ENCODE data around the gene KRTAP10-4.
"Not testable (repeated sequence)": the region's sequence is repeated elsewhere in the genome, so short reads cannot be mapped to it uniquely, and the experiment has no call there.

The KRTAP10-4 gene

DNA sequence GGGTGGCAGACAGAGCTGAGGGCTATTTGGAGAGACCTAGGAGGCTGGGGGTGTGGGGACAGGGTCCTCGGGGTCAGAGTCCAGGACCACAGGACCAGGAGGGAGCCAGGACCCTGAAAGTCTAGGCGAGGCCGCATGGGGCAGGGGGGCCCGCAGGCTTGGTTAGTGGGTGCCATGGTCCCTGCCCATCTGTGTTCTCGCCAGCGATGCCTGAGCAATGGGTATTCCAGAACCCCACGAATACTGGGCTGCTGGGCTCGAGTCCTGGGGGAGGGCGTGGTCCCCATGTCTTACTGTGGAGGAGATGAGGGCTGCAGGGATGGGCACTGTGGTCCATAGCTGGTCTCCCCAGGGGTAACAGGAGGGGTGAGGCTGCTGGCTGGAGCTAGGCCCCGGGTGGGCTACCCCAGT, 16.8 kb downstream of the KRTAP10-4 start:
- no peaks in the 10 kb centered on the region for H3K9me3 ChIP-seq
- H3K27ac ChIP-seq, result no peak overlapping the region
- intact Hi-C loops (cut with DNase I; ENCODE audit: low total_unique reads), result no loop called here
- H3K4me3 ChIP-seq, result no peak overlapping the region
- H3K36me3 ChIP-seq, result no peaks in the 10 kb centered on the region
- H3K27me3 ChIP-seq, result peaks cover 0 to 48% of the 10 kb centered on the region in 2 donors
- H3K4me1 ChIP-seq, result no peaks in the 10 kb centered on the region
- DNase-seq, result no peak
- TF ChIP-seq, protein P1, sequence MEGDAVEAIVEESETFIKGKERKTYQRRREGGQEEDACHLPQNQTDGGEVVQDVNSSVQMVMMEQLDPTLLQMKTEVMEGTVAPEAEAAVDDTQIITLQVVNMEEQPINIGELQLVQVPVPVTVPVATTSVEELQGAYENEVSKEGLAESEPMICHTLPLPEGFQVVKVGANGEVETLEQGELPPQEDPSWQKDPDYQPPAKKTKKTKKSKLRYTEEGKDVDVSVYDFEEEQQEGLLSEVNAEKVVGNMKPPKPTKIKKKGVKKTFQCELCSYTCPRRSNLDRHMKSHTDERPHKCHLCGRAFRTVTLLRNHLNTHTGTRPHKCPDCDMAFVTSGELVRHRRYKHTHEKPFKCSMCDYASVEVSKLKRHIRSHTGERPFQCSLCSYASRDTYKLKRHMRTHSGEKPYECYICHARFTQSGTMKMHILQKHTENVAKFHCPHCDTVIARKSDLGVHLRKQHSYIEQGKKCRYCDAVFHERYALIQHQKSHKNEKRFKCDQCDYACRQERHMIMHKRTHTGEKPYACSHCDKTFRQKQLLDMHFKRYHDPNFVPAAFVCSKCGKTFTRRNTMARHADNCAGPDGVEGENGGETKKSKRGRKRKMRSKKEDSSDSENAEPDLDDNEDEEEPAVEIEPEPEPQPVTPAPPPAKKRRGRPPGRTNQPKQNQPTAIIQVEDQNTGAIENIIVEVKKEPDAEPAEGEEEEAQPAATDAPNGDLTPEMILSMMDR (IDR thresholded peaks at IDR 0.05), result no peak

DNA sequence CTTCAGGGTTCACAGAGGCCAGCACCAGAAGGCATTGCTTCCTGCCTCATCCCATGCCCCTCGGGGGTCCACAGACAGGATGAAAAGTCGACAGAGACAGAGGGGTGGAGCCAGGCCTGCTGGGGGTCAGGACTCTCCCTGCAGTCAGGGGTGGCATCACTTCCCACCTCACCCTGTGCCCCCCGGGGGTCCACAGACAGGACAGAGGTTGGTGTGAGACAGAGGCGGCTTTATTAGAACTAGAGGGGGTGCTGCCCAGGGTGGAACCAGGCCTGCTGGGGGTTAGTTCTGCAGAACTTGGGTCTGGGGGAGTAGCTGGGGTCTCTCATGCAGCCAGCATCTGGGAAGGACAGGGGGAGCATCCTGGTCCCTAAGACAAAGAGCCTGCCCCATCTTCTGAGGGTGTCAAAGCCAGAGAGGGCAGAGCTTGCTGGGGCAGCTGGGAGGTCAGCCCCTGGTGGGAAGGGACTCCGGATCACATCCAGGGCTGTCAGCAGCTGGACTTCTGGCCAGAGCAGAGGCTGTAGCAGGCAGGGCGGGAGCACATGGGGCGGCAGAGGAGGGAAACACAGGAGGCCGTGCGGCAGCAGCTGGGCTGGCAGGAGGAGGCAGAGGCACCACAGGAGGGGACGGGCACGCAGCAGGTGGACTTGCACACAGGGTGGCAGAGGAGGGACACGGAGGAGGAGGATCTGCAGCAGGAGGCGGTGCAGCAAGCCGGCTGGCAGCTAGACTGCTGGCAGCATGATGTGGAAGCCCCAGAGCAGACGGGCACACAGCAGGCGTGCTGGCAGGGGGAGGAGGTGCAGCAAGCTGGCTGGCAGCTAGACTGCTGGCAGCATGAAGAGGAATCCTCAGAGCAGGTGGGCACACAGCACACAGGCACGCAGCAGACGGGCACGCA, 17.6 kb downstream of the KRTAP10-4 start:
- H3K27ac ChIP-seq; H3K4me1 ChIP-seq; H3K9me3 ChIP-seq; H3K4me3 ChIP-seq; H3K36me3 ChIP-seq; intact Hi-C loops (cut with DNase I; ENCODE audit: low total_unique reads): not testable (repeated sequence)
- peaks cover 0 to 40% of the 10 kb centered on the region in 2 donors for H3K27me3 ChIP-seq
- peak in 1 of 2 donors; percentile 44 for DNase-seq

DNA sequence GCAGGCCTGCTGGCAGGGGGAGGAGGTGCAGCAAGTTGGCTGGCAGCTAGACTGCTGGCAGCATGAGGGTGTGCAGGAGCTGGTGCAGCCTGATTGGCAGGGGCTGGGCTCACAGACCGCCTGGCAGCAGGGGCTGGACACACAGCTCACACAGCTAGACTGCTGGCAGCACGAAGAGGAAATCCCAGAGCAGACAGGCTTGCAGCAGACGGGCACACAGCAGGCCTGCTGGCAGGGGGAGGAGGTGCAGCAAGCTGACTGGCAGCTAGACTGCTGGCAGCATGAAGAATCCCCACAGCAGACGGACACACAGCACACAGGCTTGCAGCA, 18.2 kb downstream of the KRTAP10-4 start:
- H3K4me3 ChIP-seq; H3K27ac ChIP-seq; H3K4me1 ChIP-seq; H3K9me3 ChIP-seq; H3K36me3 ChIP-seq; intact Hi-C loops (cut with DNase I; ENCODE audit: low total_unique reads); DNase-seq: not testable (repeated sequence)
- peaks cover 0 to 36% of the 10 kb centered on the region in 2 donors for H3K27me3 ChIP-seq

DNA sequence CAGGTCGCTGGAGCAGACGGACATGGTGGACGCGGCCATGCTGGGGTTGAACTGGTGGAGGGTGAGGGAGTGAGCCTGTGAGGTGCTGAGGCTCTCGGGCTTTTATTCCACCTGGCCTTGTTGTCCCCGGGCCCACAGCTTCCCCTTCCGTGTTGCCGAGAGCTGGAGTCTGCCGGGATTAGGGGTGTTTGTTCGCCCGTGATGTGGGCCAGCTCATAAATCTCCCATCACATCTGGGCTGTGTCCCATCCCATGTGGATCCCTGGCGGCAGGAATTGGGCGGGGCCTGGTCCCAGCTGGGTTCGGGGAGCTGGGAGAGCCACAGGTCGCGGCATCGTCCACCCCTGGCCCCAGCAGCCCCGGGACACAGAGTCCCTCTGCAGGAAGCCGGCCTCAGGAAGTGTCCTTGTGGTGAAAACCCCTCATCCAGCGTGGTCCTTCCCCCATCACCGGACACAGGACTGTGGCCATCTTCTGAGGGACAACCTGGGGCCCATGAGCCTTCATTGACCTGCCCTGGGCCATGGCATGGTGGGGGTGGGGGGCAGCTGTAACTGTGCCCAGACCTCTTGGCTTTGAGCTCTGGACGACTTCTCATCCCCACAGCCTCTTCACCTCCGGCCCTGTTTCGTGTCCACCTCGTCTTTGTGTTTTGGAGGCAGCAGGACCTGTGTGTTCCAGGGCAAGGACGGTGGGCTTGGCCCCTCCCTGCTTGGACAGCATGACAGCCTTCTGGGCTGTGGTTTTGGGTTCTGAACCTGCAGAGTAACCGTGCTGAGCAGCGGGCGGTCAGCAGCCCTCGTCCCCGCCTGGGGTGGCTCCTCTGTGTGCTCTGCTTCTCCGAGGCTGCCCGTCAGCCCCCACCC, 19.1 kb downstream of the KRTAP10-4 start, which contains the start of gene KRTAP10-6:
KRTAP10-6 (minus strand) TSS at position 60 of the 866 bp plus-strand sequence; CDS start at position 39, 21 bp downstream.
- Histone ChIP-seq H3K27me3 (peaks cover 0 to 36% of the 10 kb centered on the region in 2 donors), H3K4me1 (no peaks in the 10 kb centered on the region), H3K27ac (no peak within 1 kb of the TSS), H3K4me3 (no peak within 1 kb of the TSS), H3K36me3 (no peaks in the 10 kb centered on the region), H3K9me3 (no peaks in the 10 kb centered on the region)
- DNase-seq, result peak in 1 of 2 donors; percentile 59
- intact Hi-C loops (cut with DNase I; ENCODE audit: low total_unique reads), result no loop called here
- TF ChIP-seq, protein P1 (IDR thresholded peaks at IDR 0.05), result no peak

DNA sequence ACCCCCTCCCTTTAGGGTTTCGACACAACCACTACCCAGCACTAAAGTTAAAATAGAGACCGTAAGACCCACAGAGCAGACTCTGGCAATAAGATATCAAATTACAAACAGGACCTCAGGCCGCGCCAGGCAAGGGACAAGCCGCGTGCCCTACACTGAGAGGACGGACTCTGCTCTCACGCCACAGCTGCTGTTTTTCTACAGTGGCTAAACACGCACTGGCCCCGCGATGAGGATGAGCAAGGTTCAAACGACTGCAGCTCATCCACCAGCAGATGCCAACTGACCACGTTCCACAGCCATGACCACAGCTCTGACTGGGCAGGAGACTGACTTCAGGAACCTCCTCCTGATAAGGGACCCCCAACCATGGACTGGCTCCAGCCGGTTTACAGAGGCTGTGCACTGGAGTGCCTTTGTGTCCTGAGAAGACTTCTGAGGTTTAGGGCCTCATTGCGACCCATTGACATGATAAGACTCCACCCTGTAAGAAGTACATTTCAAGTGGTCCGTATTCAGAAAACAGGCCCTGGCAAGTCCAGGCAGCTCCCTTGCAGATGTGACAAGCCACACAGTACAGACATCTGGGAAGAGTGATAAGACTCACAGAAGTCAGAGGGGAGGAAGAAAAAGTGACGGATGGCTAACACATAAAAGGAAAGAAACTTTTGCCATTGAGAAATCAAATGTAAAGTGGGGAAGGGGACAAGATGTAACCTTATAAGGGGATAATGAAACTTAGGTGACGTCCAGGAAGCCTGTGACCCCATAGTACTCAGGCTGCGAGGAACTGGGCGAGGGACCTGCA, 20.3 kb downstream of the KRTAP10-4 start:
- Histone ChIP-seq H3K4me1 (no peaks in the 10 kb centered on the region), H3K4me3 (no peak overlapping the region), H3K36me3 (no peaks in the 10 kb centered on the region), H3K27ac (no peak overlapping the region), H3K9me3 (peaks cover 0 to 4% (median 0%) of the 10 kb centered on the region in 3 donors), H3K27me3 (peaks cover 0 to 36% of the 10 kb centered on the region in 2 donors)
- DNase-seq, result peak in 1 of 2 donors; percentile 40
- intact Hi-C loops (cut with DNase I; ENCODE audit: low total_unique reads), result no loop called here
- TF ChIP-seq, protein P1 (IDR thresholded peaks at IDR 0.05), result no peak

DNA sequence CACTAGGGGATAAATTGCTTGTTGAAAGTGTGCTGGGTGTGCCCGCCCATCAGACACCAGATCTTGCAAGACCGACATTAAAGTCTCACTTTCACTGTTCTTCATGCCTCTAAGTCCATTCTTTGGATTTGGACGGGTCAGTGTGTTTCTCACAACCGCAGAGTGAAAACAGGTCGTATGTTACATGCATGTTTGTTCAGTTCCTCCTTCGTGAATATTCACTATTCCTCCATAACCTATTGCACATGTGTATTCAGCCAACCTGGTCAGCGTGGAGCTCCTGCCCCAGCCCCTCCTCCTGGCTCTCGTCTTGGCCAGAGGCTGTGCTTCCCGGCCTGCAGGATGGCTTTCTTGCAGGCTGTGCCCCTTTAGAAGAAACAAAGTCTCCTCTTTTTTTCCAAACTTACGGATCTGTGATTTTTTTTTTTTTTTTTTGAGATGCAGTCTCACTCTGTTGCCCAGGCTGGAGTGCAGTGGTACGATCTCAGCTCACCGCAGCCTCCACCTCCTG, 20.9 kb downstream of the KRTAP10-4 start:
- Histone ChIP-seq H3K27ac (no peak overlapping the region), H3K27me3 (peaks cover 0 to 30% of the 10 kb centered on the region in 2 donors), H3K4me3 (no peak overlapping the region), H3K9me3 (peaks cover 0 to 5% (median 0%) of the 10 kb centered on the region in 3 donors), H3K36me3 (no peaks in the 10 kb centered on the region), H3K4me1 (no peaks in the 10 kb centered on the region)
- DNase-seq, result no peak
- intact Hi-C loops (cut with DNase I; ENCODE audit: low total_unique reads), result no loop called here
- TF ChIP-seq, protein P1 (IDR thresholded peaks at IDR 0.05), result no peak

Measured in tibial artery (tissue), 4 donors.